NT2/D1 (cell line): ENCODE results near the gene RAD9B.

Source experiments
- SUZ12 ChIP-seq: IDR thresholded peaks from 2 replicates; pipeline ENCODE4 v1.6.1; 2011; ENCODE audit not compliant: insufficient read length, insufficient read depth; ENCODE audit errors: extremely low read depth
- YY1 ChIP-seq: IDR thresholded peaks from 2 replicates; pipeline ENCODE4 v1.6.1; 2011; ENCODE audit not compliant: insufficient read length, insufficient read depth
- ZNF274 ChIP-seq: IDR thresholded peaks from 2 replicates; pipeline ENCODE4 v1.6.1; 2011; ENCODE audit warnings: mild to moderate bottlenecking, low read depth, low read length

DNA sequence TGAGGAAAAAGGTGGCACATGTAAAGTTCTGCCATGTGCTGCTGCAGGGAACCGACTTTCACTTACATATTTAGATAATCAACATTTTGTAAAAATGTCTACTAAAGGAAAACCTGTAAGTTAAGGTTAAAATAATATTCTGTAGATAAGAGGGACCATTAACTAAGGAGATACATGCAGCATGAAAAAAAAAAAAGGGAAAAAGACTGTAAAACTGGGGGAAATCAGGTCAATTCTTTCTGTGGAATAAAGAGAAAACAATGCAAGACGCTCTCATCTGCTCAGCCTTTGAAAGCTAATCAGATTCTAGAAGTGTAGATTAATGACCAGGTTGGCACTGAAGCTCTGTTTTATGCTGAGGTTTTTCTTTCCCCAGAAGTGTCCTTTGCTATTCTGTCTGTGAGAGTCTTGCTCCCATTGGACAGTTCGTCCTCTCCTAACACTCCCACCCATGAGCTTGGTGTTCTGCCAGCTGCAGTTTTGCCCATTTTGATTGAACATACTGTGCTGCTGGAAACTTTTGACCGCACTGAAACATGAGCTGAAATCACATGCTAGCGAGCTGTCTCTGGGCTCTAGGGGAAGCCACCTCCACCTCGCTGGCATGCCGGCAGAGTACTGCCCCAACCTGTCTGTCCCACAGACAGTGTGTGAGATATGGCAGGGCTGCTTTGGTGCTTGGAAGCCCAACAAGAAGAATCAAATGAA is 41.3 kb downstream of the RAD9B start:
- no peak for TF ChIP-seq ZNF274
- TF ChIP-seq YY1, result no peak
- TF ChIP-seq SUZ12, result no peak
